Glomerular endothelial cell (primary cell): Measurements from ENCODE around the gene MAP3K8. TPM values are rescaled to one million over a fixed set of nuclear protein-coding genes. Genes with fewer than 3 reads are reported as not detected.
"Not testable (repeated sequence)": the region's sequence is repeated elsewhere in the genome, so short reads cannot be mapped to it uniquely, and the experiment has no call there.

Experiments
- DNase-seq: peaks from one replicate; pipeline ENCODE4 v3.0.0-alpha.2; 2011; ENCODE audit warnings: low read depth, low spot score; ENCODE audit errors: extremely low read depth
- total RNA-seq: library from RNA; depleted of rRNA; stranded (reverse); fragments of >200 nt; gene quantifications from 2 replicates; pipeline ENCODE4 v1.2.3, GENCODE V29; 2015

The MAP3K8 gene
- total RNA-seq, 1 donor from 2014 or later = 5.0 TPM

- no peak for DNase-seq
These were observed 9.1 kb downstream of the MAP3K8 start for GRCh38 chr10:30443049-30443448.

- no peak for DNase-seq
These were observed 11.7 kb downstream of the MAP3K8 start for GRCh38 chr10:30445711-30446110.

GRCh38 chr10:30447125-30447799 is 13.3 kb downstream of the MAP3K8 start:
- no peak for DNase-seq

GRCh38 chr10:30448092-30448491 is 14.1 kb downstream of the MAP3K8 start:
- no peak for DNase-seq

- DNase-seq = no peak
These were observed 20.0 kb downstream of the MAP3K8 start for GRCh38 chr10:30453764-30454527.

- DNase-seq = peak; percentile 41
These were observed 20.9 kb downstream of the MAP3K8 start for GRCh38 chr10:30454744-30455510.

- DNase-seq = no peak
These were observed 21.8 kb downstream of the MAP3K8 start for GRCh38 chr10:30455816-30456215.

- no peak for DNase-seq
These were observed 22.3 kb downstream of the MAP3K8 start for GRCh38 chr10:30456266-30456665.

- no peak for DNase-seq
These were observed 25.3 kb downstream of the MAP3K8 start for GRCh38 chr10:30459283-30459682.

- DNase-seq = no peak
These were observed 26.1 kb downstream of the MAP3K8 start for GRCh38 chr10:30460121-30460520.

GRCh38 chr10:30462513-30462912 is 28.5 kb downstream of the MAP3K8 start:
- DNase-seq = no peak

GRCh38 chr10:30463944-30464451 is 30.0 kb downstream of the MAP3K8 start:
- no peak for DNase-seq

GRCh38 chr10:30464675-30465074 is 30.7 kb downstream of the MAP3K8 start:
- DNase-seq = no peak

- DNase-seq = no peak
These were observed 32.5 kb downstream of the MAP3K8 start for GRCh38 chr10:30466445-30466844.

GRCh38 chr10:30467651-30468338 is 33.8 kb downstream of the MAP3K8 start:
- DNase-seq = no peak

GRCh38 chr10:30472414-30473155 is 38.6 kb downstream of the MAP3K8 start:
- DNase-seq = no peak

GRCh38 chr10:30475515-30475914 is 41.5 kb downstream of the MAP3K8 start:
- not testable (repeated sequence) for DNase-seq

GRCh38 chr10:30476511-30477155 is 42.6 kb downstream of the MAP3K8 start:
- DNase-seq = no peak

- not testable (repeated sequence) for DNase-seq
These were observed 45.5 kb downstream of the MAP3K8 start for GRCh38 chr10:30479513-30479912.
